Panc1 (cell line): ENCODE measurements around the gene TEAD4.

Experiments
- CTCF ChIP-seq: fragments of 450-650 bp; IDR thresholded peaks from 2 replicates; pipeline ENCODE4 v1.5.1; 2017; ENCODE audit warnings: mild to moderate bottlenecking
- REST ChIP-seq, 2 experiments: IDR thresholded peaks; 2 replicates each; pipeline ENCODE4 v1.6.1; 2011 to 2012; ENCODE audit warnings: low read depth in 2 of 2, control low read depth in 1 of 2, low read length in 1 of 2, mild to moderate bottlenecking in 1 of 2, moderate library complexity in 1 of 2; ENCODE audit not compliant: insufficient read depth in 1 of 2

DNA sequence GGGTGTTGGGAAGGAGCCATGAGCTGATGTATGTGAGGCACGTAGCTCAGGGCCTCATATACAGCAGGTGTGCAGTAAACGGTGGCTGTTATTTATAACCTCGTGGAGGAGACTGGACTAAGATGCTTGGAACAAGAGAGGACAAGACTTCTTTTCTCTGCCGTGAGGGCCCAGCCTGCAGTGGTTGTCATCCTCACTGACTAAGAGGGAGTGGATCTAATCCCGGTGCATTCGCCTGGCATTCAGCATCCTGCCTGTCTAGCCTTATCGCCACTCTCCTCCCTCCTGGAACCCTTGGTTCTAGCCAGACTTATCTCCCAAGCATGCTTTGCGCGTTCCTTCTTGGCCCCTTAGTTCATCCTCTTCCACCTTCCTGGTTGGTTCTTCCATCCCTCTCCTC is 121.9 kb downstream of the TEAD4 start:
- TF ChIP-seq CTCF (no peak), REST (IDR thresholded peaks at IDR 0.05; ENCODE audit: insufficient read depth in 1 of 2, low read depth in 2 of 2, low read length in 1 of 2) (no peak)
